GM18867 (cell line): ENCODE results near the gene ACSF3.
A peak's percentile ranks its signal among the peaks of the same experiment; 100 is the strongest.
"Not testable (repeated sequence)": the region's sequence is repeated elsewhere in the genome, so short reads cannot be mapped to it uniquely, and the experiment has no call there.

Experiments used
- ATAC-seq: cut with Tn5 transposase; IDR thresholded peaks from one replicate; pipeline ENCODE4 v1.9.1; 2021; ENCODE audit warnings: mild to moderate bottlenecking, moderate library complexity; ENCODE audit not compliant: unreplicated experiment

ACSF3 gene

GRCh38 chr16:89055894-89056555 is 37.6 kb upstream of the ACSF3 start:
- no peak for ATAC-seq

DNA sequence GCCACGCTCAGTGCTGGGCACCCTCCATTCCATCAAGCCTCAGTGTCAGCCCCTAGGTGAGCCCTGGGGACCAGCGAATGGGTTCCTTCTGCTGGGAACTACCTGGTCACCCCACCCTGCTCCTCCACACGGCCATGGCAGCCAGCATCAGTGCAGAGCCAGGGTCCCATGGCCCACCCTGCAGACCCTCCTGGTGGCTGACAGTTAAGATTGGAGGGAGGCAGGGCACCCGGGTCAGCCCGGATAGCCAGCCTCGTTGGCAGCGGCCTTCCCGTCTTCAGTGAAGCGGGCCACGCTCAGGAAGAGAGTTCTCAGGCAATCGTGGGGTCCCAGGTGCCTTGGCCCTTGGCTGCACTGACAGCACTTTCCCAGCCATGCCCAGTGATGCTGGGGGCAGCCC is 37.1 kb upstream of the ACSF3 start:
- no peak for ATAC-seq

DNA sequence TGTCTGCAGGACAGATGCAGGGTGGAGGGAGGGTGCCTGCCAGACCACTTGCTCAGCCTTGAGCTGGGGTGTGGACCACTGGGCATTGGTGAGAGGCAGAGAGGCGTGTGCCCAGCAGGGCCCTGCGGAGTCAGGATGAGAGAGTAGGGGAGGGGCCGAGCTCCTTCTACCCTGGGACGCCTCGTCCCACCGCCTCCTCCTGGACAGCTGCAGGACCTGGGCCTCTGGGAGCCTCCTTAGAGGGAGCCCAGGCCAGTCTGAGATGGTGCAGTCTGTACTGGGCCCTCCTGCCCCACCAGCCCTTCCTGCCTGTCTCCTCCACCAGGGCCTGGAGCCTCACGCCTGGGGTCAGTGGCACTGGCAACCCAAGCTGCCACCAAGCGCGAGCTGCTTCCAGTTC is 35.9 kb upstream of the ACSF3 start:
- no peak for ATAC-seq

DNA sequence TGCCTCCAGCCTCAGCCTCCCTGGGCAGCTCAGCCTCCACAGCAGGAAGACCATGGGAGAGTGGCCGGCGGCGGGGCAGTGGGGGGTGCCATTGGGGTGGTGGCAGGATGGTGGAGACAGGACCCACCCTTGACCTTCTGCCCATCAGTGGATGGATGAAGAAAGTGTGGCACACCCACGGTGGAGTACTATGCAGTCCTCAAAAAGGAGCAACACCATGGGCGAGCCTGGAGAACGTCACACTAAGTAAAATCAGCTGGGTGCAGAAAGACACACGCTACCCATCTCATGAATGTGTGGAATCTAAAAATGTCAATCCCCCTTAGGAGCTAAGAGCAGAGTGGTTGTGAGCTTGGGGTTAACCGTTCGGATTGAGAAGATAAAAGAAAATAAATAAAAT is 34.8 kb upstream of the ACSF3 start:
- ATAC-seq, result no peak

DNA sequence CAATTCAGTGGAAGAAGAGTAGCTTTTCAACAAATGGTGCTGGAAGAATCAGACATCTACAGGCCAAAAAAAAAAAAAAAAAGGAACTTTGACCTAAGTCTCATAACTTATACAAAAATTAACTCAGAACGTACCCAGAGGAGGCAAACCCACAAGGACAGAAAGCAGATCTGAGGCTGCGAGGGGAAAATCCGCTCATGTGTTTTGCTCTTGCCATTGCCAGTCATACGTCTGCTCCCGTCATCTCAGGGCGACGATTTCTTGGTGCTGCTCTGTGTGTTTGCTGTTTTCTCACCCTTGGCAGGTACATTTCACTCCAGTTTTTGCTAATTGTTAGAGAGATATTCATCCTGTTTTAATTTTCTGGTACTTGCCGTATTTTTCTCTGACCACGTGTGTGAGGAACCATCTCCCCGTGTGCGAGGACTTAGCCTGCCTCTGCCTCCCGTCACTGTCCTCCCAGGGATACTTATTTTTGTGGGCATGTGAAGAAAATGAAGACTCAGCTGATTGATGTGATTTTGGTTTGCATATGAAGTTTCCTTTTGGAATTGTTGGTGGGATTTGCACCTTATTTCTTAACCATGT is 33.4 kb upstream of the ACSF3 start:
- ATAC-seq, result no peak

DNA sequence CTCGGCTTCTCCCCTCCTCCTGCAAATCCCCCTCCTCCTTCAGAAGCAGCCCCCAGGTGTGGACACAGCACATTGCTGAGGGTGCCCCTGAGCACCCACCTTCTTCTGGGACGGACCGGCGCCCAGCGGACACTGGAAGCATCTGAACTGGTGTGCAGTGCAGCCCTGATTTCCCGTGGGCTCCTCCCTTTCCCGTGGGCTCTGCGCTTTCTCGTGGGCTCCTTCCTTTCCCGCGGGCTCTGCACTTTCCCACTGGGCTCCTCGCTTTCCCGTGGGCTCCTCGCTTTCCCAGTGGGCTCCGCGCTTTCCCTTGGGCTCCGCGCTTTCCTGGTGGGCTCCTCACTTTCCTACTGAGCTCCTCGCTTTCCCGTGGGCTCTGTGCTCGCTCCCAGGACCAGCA is 32.6 kb upstream of the ACSF3 start:
- ATAC-seq, result no peak

GRCh38 chr16:89061590-89062380 is 31.9 kb upstream of the ACSF3 start:
- no peak for ATAC-seq

DNA sequence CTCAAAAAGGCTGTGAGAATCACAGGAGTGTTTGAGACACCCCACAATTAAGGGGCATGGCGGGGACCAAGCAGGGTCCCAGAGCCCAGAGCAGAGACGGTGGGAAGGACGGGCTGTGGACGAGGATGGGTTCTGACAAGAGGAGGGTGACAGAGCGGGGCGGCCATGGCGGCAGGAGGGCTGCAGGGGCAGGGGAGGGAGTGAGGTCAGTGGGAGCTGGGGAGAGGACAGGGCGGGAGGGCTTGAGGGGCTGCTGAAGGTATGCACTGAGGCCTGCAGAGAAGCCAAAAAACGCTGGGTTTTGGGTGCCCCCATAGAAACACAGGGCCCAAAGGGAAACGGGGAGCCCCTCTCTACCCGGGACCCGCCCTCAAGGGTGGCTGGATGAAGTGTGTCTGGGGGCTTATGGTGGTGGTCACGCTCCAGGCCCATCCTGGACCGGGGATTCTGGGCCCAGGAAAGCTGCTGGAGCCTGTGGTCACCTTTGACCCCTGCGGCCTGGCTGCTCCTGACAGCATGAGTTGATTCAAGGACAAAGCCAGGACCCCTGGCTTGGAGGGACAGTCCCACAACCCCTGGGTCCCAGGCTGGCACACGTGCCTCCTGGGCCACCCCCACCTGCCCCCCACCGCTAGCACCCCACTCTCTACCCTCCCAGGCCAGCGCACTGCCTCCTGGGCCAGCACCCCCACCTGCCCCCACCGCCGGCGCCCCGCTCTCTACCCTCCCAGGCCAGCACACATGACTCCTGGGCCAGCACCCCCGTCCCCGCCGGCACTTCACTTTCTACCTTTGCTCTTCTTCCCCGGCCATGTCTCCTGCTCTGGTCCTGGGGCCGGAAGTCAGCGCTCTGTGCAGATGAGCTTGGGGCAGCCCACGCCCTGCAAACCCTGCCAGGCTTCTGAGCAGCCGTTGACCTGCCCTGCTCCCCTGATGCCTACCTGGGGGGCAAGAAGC is 31.0 kb upstream of the ACSF3 start:
- ATAC-seq, result no peak

- no peak for ATAC-seq
Measured at GRCh38 chr16:89063768-89064320, 29.8 kb upstream of the ACSF3 start.

DNA sequence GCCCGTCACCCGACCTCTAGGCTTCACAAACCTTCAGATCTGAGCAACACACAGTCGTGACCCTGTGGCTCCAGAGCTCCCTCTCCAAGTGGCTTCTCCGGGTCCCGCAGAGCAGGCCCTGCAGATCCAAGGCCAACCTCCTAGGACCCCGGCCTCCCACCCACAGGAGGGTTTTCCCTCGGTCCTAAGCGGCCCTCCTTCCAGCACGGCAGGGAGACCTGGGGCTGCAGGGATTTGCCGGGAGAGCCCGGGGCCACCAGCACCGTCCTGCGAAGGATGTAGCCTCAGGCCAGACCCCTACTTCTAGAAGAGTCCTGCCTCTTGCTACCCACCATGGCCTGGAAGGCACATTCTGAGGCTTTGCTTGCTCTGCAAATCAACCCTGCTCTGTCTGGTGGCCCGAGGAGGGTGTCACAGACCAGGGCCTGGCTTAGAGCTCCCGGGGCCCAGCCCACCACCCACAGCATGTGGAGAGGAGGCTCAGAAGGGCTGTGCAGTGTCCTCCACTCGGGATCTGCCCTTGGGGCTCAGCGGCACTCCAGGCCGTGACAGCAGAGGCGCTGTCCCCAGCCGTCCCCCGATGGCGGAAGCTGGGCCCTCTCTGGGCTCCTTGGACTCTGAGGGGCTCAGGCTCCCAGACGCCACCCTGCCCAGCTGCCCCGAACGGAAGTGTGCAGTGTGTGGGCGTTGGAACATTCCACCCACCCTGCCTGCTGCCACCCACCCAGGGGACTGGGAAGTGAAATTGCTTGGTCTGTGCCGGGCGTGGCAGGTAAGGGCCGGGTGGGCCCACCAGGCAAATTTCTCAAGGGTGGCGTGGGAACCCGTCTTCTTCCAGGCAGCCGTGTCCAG is 28.8 kb upstream of the ACSF3 start:
- ATAC-seq, result peak; percentile 29

GRCh38 chr16:89065458-89065822 is 28.2 kb upstream of the ACSF3 start:
- peak; percentile 48 for ATAC-seq

DNA sequence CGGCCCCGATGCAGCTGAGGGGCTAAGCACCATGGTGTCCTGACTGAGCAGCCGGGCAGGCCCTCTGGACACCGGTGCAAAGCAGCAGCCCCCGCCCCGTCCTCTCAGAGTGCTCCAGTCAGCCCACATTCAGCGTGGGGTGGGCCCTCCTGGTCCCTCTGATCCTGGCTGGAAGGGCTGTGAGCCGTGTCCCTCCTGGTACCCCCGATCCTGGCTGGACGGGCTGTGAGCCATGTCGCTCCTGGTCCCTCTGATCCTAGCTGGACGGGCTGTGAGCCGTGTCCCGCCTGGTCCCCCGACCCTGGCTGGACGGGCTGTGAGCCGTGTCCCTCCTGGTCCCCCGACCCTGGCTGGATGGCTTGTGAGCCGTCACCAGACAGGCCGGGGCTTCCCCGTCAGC is 26.9 kb upstream of the ACSF3 start:
- no peak for ATAC-seq

- no peak for ATAC-seq
Measured at GRCh38 chr16:89067677-89068443, 25.8 kb upstream of the ACSF3 start.

- ATAC-seq, result not testable (repeated sequence)
Measured at GRCh38 chr16:89068814-89069616, 24.6 kb upstream of the ACSF3 start.

DNA sequence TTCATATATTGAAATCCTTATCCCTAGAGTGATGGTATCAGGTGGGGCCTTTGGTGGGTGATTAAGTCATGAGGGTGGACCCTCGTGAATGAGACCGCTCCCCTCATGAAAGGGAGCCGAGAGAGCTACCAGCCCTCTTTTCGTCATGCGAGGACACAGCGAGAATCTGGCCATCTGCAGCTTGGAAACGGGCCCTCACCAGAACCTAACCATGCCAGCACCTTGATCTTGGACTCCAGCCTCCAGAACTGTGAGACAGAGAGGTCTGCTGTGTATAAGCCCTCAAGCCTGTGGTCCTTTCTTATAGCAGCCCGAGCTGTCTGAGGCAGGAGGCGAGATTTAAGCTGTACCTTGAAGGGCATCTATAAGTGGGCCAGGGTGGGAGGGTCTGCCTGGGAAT is 23.7 kb upstream of the ACSF3 start:
- no peak for ATAC-seq

DNA sequence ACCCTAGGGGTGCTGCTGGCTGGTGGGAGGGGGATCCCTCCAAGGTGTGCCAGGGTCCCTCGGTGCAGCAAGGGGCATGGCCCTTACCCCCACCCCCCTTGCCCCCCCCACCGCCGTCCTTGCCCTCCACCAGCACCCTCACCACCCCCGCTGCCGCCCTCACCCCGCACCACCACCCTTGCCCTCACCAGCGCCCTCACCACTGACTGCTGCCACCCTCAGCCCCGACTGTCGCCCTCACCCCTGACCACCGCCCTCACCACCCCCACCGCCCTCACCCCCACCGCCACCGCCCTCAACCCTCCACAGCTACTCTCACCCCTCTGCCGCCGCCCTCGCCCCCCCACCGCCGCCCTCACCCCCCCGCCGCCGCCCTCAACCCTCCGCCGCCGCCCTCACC is 23.1 kb upstream of the ACSF3 start:
- ATAC-seq, result no peak

DNA sequence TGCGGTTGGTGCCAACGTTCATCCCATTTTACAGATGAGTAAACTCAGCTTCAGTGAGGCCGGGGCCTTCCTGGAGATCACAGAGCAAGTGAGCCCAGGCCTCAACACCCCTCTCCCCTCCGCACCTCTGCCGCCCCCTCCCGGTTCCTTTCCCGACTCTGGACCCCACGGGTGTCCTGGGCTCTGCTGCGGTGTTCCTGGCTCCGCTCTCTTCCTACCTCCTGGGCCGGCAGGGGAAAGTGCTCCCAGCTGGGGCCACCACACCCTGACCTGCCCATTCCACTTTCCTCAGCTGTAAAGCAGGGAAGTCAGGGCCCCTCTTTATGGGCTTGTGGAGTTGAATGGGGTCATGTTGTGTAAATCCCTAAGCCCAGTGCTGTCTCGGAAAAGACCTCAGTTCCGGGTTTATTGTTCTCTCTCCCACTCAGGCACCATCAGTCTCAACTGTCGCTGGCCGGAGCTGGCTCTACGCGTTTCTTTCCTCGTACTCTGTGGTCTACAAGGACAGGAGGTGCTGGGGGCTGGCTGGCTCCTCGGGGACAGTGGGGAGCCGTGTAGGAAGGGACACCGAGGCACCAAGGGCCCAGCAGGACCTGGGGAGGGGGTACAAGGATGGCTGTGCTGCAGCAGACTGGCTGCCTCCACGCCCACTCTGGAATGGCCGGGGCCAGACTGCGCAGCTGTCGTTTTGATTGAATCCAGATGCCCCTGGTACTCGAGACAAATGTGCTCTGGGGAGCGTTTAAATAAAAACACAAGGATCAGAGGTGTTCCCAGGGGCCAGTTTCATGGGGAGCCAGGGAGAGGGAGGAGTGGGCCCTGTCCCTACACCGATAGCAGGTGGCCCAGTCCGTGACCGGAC is 21.7 kb upstream of the ACSF3 start:
- ATAC-seq, result no peak
